NCI-H82 (cell line): ENCODE results near the gene PLPPR5.

ENCODE experiments used
- DNase-seq: peaks from one replicate; lab custom pipeline; 2025; lab: John Stamatoyannopoulos, UW

The PLPPR5 gene

DNA sequence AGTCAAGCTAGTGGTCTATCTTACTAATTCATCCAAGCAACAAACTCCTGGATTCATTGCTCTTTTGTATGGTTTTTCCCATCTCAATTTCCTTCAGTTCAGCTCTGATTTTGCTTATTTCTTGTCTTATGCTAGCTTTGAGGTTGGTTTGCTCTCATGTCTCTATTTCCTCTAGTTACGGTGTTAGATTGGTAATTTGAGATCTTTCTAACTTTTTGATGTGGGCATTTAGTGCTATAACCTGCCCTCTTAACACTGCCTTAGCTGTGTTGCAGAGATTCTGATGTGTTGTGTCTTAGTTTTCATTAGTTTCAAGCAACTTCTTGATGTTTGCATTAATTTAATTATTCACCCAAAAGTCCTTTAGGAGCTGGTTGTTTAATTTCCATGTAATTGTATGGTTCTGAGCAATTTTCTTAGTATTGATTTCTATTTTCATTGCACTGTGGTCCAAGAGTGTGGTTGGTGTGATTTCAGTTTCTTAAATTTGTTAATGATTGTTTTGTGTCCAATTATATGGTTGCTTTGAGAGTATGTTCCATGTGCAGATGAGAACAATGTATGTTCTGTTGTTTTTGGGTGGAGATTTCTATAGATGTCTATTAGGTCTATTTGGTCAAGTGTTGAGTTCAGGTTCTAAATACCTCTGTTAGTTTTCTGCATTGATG is 154.6 kb downstream of the PLPPR5 start:
- no peak for DNase-seq

DNA sequence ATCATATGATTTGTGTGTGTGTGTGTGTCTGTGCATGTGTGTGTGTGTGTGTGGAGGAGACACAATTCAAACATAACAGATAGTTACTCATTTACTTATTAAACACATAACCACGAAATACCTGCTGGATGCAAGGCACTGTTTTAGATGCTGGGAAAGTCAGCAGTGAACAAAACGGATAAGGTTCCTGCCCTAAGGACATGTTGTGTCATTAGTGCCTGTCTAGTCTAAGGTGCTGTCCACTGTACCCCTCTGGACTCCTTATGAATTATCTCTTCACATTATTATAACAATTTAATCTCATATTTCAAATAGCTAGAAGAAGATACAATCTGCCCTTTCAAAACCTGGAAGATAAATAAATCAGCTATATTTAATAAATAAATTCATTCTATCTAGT is 162.4 kb downstream of the PLPPR5 start:
- no peak for DNase-seq
